ES-I3 (cell line): Measurements from ENCODE around the gene UBE2E1.

Experiments used
- H3K36me3 ChIP-seq: 2 replicates; pipeline ENCODE4 v1.6.1; 2013; ENCODE audit warnings: mild to moderate bottlenecking, low read length, control low read depth, moderate library complexity; ENCODE audit not compliant: insufficient read depth
- H3K4me1 ChIP-seq: 2 replicates; pipeline ENCODE4 v1.6.1; 2013; ENCODE audit warnings: mild to moderate bottlenecking, control low read depth, low read length; ENCODE audit not compliant: insufficient read depth
- H3K9ac ChIP-seq: 2 replicates; pipeline ENCODE4 v1.6.1; 2013; ENCODE audit warnings: low read depth, mild to moderate bottlenecking, low read length, moderate library complexity
- H3K9me3 ChIP-seq: 2 replicates; pipeline ENCODE4 v1.6.1; 2013; ENCODE audit warnings: mild to moderate bottlenecking, low read length, moderate library complexity; ENCODE audit not compliant: control insufficient read depth, insufficient read depth

UBE2E1 gene

DNA sequence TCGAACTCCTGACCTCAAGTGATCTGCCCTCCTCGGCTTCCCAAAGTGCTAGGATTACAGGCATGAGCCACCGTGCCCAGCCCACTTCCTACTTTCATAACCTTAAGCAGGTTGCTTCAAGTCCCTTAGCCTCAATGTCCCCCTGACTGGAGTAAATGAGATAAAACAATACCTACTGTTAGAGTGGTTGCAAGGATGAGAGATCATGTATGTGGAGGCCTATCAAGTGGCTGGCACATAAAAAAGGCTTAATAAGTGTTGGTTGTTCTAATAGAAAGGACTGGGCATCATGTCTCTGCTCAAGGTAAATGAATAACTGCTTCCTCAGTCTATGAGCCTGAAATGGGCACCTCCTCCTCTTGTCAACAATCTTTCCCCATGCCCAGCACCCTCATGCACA lies 25.9 kb upstream of the UBE2E1 start:
- Histone ChIP-seq H3K4me1 (peaks cover 3% of the 10 kb centered on the region; the same call in 1 of the 2 replicates), H3K36me3 (no peaks in the 10 kb centered on the region), H3K9ac (no peak overlapping the region), H3K9me3 (peaks cover 3% of the 10 kb centered on the region; the same call in 1 of the 2 replicates)

- no peaks in the 10 kb centered on the region for H3K9me3 ChIP-seq
- no peaks in the 10 kb centered on the region for H3K36me3 ChIP-seq
- peaks cover 3% of the 10 kb centered on the region; the same call in 1 of the 2 replicates for H3K4me1 ChIP-seq
- no peak overlapping the region for H3K9ac ChIP-seq
Measured at GRCh38 chr3:23781051-23781450, 24.7 kb upstream of the UBE2E1 start.

DNA sequence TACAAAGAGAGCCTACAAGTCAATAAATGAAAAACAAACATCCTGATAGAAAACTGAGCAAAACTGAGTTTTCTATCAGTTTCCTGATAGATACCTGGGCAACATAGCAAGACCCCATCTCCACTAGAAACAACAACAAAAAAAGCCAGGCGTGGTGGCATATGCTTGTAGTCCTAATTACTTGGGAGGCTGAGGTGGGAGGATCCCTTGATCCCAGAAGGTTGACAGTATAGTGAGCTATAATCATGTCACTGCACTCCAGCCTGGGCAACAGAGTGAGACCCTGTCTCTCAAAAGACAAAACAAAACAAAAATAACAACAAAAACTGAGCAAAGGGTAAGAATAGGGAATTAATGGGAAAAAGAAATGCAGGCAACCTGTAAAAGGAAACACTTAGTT lies 23.9 kb upstream of the UBE2E1 start:
- no peaks in the 10 kb centered on the region for H3K36me3 ChIP-seq
- H3K9ac ChIP-seq: no peak overlapping the region
- H3K9me3 ChIP-seq: no peaks in the 10 kb centered on the region
- no peaks in the 10 kb centered on the region for H3K4me1 ChIP-seq

DNA sequence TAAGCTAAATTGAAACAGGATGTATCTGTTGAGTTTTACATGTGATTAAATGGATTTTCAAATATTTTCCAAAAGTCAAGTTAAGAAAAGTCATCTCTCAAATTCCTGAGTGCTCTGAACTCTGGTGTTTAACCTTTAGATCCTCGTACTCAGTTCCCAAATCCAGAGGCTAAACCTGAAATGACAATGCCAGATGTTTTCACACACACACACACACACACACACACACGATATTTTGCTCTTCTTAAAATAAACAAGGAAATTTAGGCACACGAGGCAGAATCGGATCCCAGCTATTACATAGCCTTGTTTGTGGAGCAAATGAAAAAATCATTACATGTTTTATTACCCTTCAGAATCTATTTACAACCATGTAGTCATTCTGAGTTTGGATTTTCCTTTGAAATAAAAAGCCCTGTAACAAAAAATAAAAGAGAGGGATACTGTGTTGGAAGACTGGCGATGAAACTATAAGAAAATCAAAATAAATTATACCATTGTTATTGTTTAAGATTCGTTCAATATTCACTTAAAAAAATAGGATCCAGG lies 20.6 kb upstream of the UBE2E1 start:
- no peaks in the 10 kb centered on the region for H3K36me3 ChIP-seq
- no peak overlapping the region for H3K9ac ChIP-seq
- no peaks in the 10 kb centered on the region for H3K9me3 ChIP-seq
- H3K4me1 ChIP-seq: no peaks in the 10 kb centered on the region

DNA sequence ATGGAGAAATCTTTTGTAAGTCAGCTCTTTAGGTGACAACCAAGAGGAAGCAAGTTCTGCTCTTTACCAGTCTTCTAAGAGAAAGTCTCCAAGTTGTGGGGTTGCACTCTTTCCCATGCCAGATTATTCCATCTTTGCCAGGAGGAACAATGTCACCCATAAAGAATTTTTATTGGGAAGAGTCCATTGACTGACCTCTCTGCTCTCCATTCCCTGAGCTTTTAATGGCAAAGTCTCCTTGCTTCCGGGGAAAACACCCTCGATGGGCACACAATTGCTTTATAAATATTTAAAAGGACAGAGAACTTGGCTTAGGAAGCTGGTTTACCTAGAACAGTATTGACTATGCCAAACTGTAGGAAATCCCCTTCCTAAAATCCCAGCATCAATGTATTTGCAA lies 19.9 kb upstream of the UBE2E1 start:
- Histone ChIP-seq H3K9ac (no peak overlapping the region), H3K4me1 (no peaks in the 10 kb centered on the region), H3K9me3 (no peaks in the 10 kb centered on the region), H3K36me3 (no peaks in the 10 kb centered on the region)

DNA sequence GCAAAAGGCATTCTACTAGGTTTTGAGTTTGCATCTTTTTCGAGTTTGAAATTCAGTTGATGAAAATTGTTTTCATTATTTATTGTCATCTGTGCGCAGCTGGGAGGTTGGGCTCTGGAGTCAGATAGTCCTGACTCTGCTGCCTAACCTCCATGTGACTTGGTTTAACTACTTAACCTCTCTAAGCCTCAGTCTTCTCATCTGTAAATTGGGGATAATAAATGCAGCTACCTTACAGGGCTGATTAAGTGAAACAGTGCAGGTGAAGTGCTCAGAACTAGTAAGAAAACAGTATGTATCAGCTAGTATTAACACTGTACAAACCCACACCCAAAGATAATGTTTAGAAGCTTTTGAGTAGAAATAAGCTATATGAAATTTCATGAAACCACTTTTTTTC lies 14.1 kb upstream of the UBE2E1 start:
- Histone ChIP-seq H3K36me3 (no peaks in the 10 kb centered on the region), H3K4me1 (no peaks in the 10 kb centered on the region), H3K9ac (no peak overlapping the region), H3K9me3 (no peaks in the 10 kb centered on the region; the same call in 1 of the 2 replicates)

DNA sequence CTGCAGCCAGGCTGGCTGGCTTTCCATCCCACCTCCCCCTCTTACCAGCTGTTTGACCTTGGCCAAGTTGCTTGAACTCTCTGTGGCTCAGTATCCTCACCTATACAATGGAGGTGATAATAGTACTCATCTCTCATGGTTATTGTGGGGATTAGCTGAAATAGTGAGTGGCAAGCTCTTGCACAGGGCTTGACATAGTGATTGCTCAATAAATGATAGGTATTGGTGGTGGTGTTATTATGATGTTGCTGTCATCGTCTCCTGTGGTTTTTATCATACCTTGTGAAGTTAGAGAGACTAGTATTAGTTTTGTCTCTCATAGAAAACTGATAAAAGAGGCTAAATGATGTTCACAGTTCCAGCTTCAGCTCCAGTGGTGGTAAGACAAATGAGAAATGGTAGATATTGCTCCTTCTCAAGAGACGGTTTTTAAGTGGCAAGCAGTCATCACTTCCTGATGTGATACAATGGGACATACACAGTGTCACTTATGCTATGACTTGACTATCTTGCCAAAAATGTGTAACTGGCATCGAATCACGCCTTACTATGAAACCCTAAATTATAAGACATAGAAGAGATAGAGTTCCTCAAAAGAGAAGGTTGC lies 12.1 kb upstream of the UBE2E1 start:
- H3K4me1 ChIP-seq: no peaks in the 10 kb centered on the region
- no peaks in the 10 kb centered on the region for H3K36me3 ChIP-seq
- H3K9me3 ChIP-seq: no peaks in the 10 kb centered on the region; the same call in 1 of the 2 replicates
- no peak overlapping the region for H3K9ac ChIP-seq

- no peaks in the 10 kb centered on the region for H3K36me3 ChIP-seq
- H3K9me3 ChIP-seq: no peaks in the 10 kb centered on the region; the same call in 1 of the 2 replicates
- H3K9ac ChIP-seq: no peak overlapping the region
- no peaks in the 10 kb centered on the region for H3K4me1 ChIP-seq
Measured at GRCh38 chr3:23795096-23795495, 10.7 kb upstream of the UBE2E1 start.

DNA sequence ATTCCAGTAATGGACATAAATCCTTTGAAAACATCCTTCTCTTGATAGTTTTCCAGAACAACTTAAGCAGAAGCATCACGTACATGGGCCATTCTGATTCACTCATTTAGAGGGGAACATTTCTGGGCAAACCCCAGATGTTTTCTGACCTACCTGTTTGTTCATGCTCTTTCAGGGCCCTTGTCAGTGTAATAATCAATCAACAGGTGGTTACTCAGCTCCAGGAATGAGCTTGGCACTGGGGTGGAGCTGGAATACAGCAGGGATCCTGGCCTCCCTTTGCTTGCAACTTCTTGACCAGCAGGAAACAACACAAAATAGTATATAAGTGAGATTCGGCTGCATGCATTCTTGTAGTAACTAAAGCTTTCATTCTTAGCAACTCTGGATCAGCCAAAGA lies 9.2 kb upstream of the UBE2E1 start:
- Histone ChIP-seq H3K36me3 (no peaks in the 10 kb centered on the region), H3K9ac (no peak overlapping the region), H3K9me3 (no peaks in the 10 kb centered on the region; the same call in 1 of the 2 replicates), H3K4me1 (no peaks in the 10 kb centered on the region)

- Histone ChIP-seq H3K4me1 (peaks cover 4% of the 10 kb centered on the region; the same call in 1 of the 2 replicates), H3K9ac (no peak overlapping the region), H3K36me3 (no peaks in the 10 kb centered on the region), H3K9me3 (no peaks in the 10 kb centered on the region; the same call in 1 of the 2 replicates)
Measured at GRCh38 chr3:23797491-23797890, 8.3 kb upstream of the UBE2E1 start.

GRCh38 chr3:23798456-23798855 lies 7.3 kb upstream of the UBE2E1 start:
- Histone ChIP-seq H3K4me1 (peaks cover 4% of the 10 kb centered on the region; the same call in 1 of the 2 replicates), H3K9ac (no peak overlapping the region)

DNA sequence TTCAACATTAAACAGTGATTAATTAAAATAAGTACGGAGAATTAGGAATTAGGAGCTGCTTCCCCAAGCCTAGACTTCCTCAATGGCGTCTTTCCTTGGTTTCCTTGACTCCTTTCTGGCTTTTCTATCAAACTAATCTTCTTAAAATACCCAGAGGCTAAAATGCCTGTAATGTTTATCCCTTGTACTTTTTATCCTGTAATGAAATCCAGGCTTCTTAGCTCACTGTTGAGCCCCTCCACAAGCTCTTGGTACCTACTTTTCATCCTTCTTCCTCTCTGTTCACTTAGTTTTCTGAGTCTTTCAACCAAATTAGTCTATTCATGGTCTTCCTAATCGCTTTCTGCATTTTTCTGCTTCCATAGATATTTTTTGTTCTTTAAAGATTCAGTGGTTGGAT lies 6.9 kb upstream of the UBE2E1 start:
- H3K9ac ChIP-seq: no peak overlapping the region
- no peaks in the 10 kb centered on the region; the same call in 1 of the 2 replicates for H3K9me3 ChIP-seq
- no peaks in the 10 kb centered on the region for H3K36me3 ChIP-seq
- H3K4me1 ChIP-seq: peaks cover 4% of the 10 kb centered on the region; the same call in 1 of the 2 replicates

More at GRCh38 chr3:23798456-23798855, 7.3 kb upstream of the UBE2E1 start:
- no peaks in the 10 kb centered on the region for H3K36me3 ChIP-seq
- H3K9me3 ChIP-seq: no peaks in the 10 kb centered on the region; the same call in 1 of the 2 replicates

- Histone ChIP-seq H3K9ac (no peak overlapping the region), H3K36me3 (no peaks in the 10 kb centered on the region), H3K9me3 (no peaks in the 10 kb centered on the region), H3K4me1 (peaks cover 4% of the 10 kb centered on the region; the same call in 1 of the 2 replicates)
Measured at GRCh38 chr3:23800731-23801130, 5.0 kb upstream of the UBE2E1 start.

DNA sequence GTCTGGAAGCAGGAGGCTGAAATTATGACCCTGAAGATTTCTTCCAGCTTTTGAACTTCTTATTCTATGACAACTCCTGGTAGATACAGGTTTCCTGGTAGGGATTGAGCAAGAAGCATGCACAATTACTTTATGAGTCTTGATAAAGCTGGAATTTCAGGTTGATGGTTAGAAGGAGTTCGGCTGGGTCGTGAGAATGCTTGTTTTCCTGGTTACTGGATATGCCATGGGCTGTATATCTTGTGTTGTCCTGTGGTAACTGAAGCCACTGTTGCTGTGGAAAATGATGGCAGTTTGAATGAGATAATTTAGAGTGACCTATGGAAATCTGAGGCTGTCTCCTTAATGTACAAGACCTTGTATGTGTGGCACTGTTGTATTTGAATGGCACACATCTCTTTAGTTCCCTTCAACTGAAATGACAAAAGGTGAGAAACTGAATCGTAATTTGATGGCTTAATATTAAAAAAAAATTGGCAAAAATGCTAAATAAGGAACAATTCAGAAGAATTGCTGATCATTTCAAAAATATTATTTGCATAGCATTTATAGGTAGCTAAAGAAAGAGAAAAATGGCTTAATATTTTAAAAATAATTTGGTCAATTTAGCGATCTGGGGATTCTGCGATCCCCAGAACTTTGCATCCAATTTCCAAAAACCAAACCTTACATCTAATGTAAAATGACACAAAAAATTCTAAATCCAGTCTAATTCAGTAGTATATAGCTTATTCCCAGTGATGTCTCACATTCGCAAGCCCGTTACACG lies 1.1 kb upstream of the UBE2E1 start:
- H3K9me3 ChIP-seq: no peaks in the 10 kb centered on the region
- peaks cover 16% of the 10 kb centered on the region; the same call in 1 of the 2 replicates for H3K4me1 ChIP-seq
- H3K9ac ChIP-seq: no peak overlapping the region
- H3K36me3 ChIP-seq: no peaks in the 10 kb centered on the region
